ENCODE measurements around the gene TUBB4B.

The TUBB4B gene

GRCh38 chr9:137263506-137263905, 22.4 kb downstream of the TUBB4B start:
- H3K4me3 ChIP-seq (ENCODE audit: low read length) = no peak overlapping the region

DNA sequence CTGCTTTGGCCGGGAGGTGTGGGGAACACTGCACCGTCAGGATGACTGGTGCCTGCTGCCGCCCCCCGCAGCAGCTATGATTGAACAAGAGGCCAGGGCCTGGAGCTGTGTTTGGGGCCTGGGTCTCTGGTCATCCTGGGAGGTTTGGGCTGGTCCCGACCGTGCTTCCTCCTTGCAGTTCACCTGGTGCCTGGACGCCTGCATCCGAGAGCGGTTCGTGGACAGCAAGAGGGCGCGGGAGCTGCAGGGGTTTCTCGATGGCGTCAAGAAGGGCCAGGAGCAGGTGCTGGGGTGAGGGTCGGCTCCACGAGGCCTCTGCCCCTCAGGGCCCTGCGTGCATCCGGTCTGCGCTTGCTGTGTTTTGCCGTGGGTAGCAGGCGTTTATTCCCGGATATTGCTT, 23.0 kb downstream of the TUBB4B start:
- no peak overlapping the region for H4K8ac ChIP-seq (ENCODE audit: low read depth, low read length)
- H3K4me1 ChIP-seq (ENCODE audit: control insufficient read depth, low read depth, low read length) = no peaks in the 10 kb centered on the region
- H3K4me3 ChIP-seq (ENCODE audit: low read length) = no peak overlapping the region
- no peak overlapping the region for H2BK15ac ChIP-seq (replicated peaks; ENCODE audit: low read depth)
- H3K27me3 ChIP-seq (ENCODE audit: insufficient read depth, low read length, poor library complexity) = no peaks in the 10 kb centered on the region
- no peak overlapping the region for H3K27ac ChIP-seq (ENCODE audit: low read depth, low read length)
- H2BK120ac ChIP-seq (ENCODE audit: low read depth, low read length) = no peak overlapping the region
- H3K18ac ChIP-seq (ENCODE audit: low read length) = no peak overlapping the region
- H3K79me2 ChIP-seq (ENCODE audit: control insufficient read depth, insufficient read depth, low read length) = no peaks in the 10 kb centered on the region
- H3K56ac ChIP-seq (ENCODE audit: low read length) = no peak overlapping the region
- no peak overlapping the region for H4K5ac ChIP-seq (ENCODE audit: low read length)
- no peak for DNase-seq
- no peak overlapping the region for H2BK5ac ChIP-seq (ENCODE audit: low read length)
- no peak overlapping the region for H3K4ac ChIP-seq (ENCODE audit: low read depth, low read length)
- H3K23ac ChIP-seq (ENCODE audit: low read length) = no peak overlapping the region
- H2AK5ac ChIP-seq (ENCODE audit: low read length) = no peak overlapping the region
- H3K36me3 ChIP-seq (ENCODE audit: control insufficient read depth, insufficient read depth, low read length) = peaks cover 13% of the 10 kb centered on the region
- WGBS (ENCODE audit: extremely low coverage, insufficient coverage, low lambda C conversion rate) = no CpG with 5 or more reads among the region's 22 CpGs
- peaks cover 2% of the 10 kb centered on the region for H3K79me1 ChIP-seq (ENCODE audit: low read length)
- H3K9ac ChIP-seq (ENCODE audit: low read length) = no peak overlapping the region
- H3K4me2 ChIP-seq (ENCODE audit: low read length) = no peak overlapping the region

More at GRCh38 chr9:137263506-137263905, 22.4 kb downstream of the TUBB4B start:
- Histone ChIP-seq H3K79me1 (ENCODE audit: low read length) (no peaks in the 10 kb centered on the region), H3K4me1 (ENCODE audit: control insufficient read depth, low read depth, low read length) (no peaks in the 10 kb centered on the region), H3K56ac (ENCODE audit: low read length) (no peak overlapping the region), H2BK5ac (ENCODE audit: low read length) (no peak overlapping the region), H4K8ac (ENCODE audit: low read depth, low read length) (no peak overlapping the region), H3K4me2 (ENCODE audit: low read length) (no peak overlapping the region), H2BK15ac (replicated peaks; ENCODE audit: low read depth) (no peak overlapping the region), H3K36me3 (ENCODE audit: control insufficient read depth, insufficient read depth, low read length) (peaks cover 11% of the 10 kb centered on the region), H4K5ac (ENCODE audit: low read length) (no peak overlapping the region), H3K79me2 (ENCODE audit: control insufficient read depth, insufficient read depth, low read length) (no peaks in the 10 kb centered on the region), H2AK5ac (ENCODE audit: low read length) (no peak overlapping the region), H3K18ac (ENCODE audit: low read length) (no peak overlapping the region), H3K4ac (ENCODE audit: low read depth, low read length) (no peak overlapping the region), H3K23ac (ENCODE audit: low read length) (no peak overlapping the region), H3K27ac (ENCODE audit: low read depth, low read length) (no peak overlapping the region), H3K27me3 (ENCODE audit: insufficient read depth, low read length, poor library complexity) (no peaks in the 10 kb centered on the region), H2BK120ac (ENCODE audit: low read depth, low read length) (no peak overlapping the region), H3K9ac (ENCODE audit: low read length) (no peak overlapping the region)
- no peak for DNase-seq
- no CpG with 5 or more reads among the region's 10 CpGs for WGBS (ENCODE audit: extremely low coverage, insufficient coverage, low lambda C conversion rate)

GRCh38 chr9:137265496-137266161, 24.5 kb downstream of the TUBB4B start:
- Histone ChIP-seq H2BK15ac (replicated peaks; ENCODE audit: low read depth) (no peak overlapping the region), H3K36me3 (ENCODE audit: control insufficient read depth, insufficient read depth, low read length) (peaks cover 12% of the 10 kb centered on the region)
- no CpG with 5 or more reads among the region's 29 CpGs for WGBS (ENCODE audit: extremely low coverage, insufficient coverage, low lambda C conversion rate)

DNA sequence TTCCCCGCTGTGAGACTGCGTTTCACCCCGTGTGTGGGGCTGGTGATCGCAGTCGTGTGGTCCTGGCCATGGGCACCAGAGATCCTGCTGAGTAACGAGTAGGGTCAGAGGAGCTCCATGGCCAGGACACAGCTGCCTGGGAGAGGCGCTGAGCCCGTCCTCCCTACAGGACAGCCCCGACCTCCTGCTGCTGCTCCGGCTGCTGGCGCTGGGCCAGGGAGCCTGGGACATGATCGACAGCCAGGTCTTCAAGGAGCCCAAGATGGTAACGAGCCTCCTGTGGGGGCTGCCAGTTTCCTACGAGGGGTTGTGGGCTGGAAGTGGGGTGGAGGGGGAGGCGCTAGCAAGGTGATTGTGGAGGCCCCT, 25.1 kb downstream of the TUBB4B start:
- no CpG with 5 or more reads among the region's 15 CpGs for WGBS (ENCODE audit: extremely low coverage, insufficient coverage, low lambda C conversion rate)
- H2BK120ac ChIP-seq (ENCODE audit: low read depth, low read length) = no peak overlapping the region
- H3K27ac ChIP-seq (ENCODE audit: low read depth, low read length) = no peak overlapping the region
- no peak overlapping the region for H4K8ac ChIP-seq (ENCODE audit: low read depth, low read length)
- no peaks in the 10 kb centered on the region for H3K4me1 ChIP-seq (ENCODE audit: control insufficient read depth, low read depth, low read length)
- H2BK15ac ChIP-seq (replicated peaks; ENCODE audit: low read depth) = no peak overlapping the region
- H3K9ac ChIP-seq (ENCODE audit: low read length) = no peak overlapping the region
- H3K4ac ChIP-seq (ENCODE audit: low read depth, low read length) = no peak overlapping the region
- peaks cover 12% of the 10 kb centered on the region for H3K36me3 ChIP-seq (ENCODE audit: control insufficient read depth, insufficient read depth, low read length)
- no peak overlapping the region for H3K4me3 ChIP-seq (ENCODE audit: low read length)
- no peak overlapping the region for H4K5ac ChIP-seq (ENCODE audit: low read length)
- no peak for DNase-seq
- no peaks in the 10 kb centered on the region for H3K79me2 ChIP-seq (ENCODE audit: control insufficient read depth, insufficient read depth, low read length)
- H2BK5ac ChIP-seq (ENCODE audit: low read length) = no peak overlapping the region
- H3K23ac ChIP-seq (ENCODE audit: low read length) = no peak overlapping the region
- no peak overlapping the region for H3K18ac ChIP-seq (ENCODE audit: low read length)
- H3K27me3 ChIP-seq (ENCODE audit: insufficient read depth, low read length, poor library complexity) = no peaks in the 10 kb centered on the region
- H3K56ac ChIP-seq (ENCODE audit: low read length) = no peak overlapping the region
- H2AK5ac ChIP-seq (ENCODE audit: low read length) = no peak overlapping the region
- H3K79me1 ChIP-seq (ENCODE audit: low read length) = peaks cover 2% of the 10 kb centered on the region
- H3K4me2 ChIP-seq (ENCODE audit: low read length) = no peak overlapping the region

More at GRCh38 chr9:137265496-137266161, 24.5 kb downstream of the TUBB4B start:
- Histone ChIP-seq H4K5ac (ENCODE audit: low read length) (no peak overlapping the region), H3K27me3 (ENCODE audit: insufficient read depth, low read length, poor library complexity) (no peaks in the 10 kb centered on the region), H2AK5ac (ENCODE audit: low read length) (no peak overlapping the region), H3K4me3 (ENCODE audit: low read length) (no peak overlapping the region), H3K4me2 (ENCODE audit: low read length) (no peak overlapping the region), H3K79me1 (ENCODE audit: low read length) (peaks cover 2% of the 10 kb centered on the region), H3K27ac (ENCODE audit: low read depth, low read length) (no peak overlapping the region), H3K18ac (ENCODE audit: low read length) (no peak overlapping the region), H4K8ac (ENCODE audit: low read depth, low read length) (no peak overlapping the region), H3K56ac (ENCODE audit: low read length) (no peak overlapping the region), H3K23ac (ENCODE audit: low read length) (no peak overlapping the region), H3K4me1 (ENCODE audit: control insufficient read depth, low read depth, low read length) (no peaks in the 10 kb centered on the region), H3K9ac (ENCODE audit: low read length) (no peak overlapping the region), H3K4ac (ENCODE audit: low read depth, low read length) (no peak overlapping the region), H2BK5ac (ENCODE audit: low read length) (no peak overlapping the region), H3K79me2 (ENCODE audit: control insufficient read depth, insufficient read depth, low read length) (no peaks in the 10 kb centered on the region), H2BK120ac (ENCODE audit: low read depth, low read length) (no peak overlapping the region)
- no peak for DNase-seq

DNA sequence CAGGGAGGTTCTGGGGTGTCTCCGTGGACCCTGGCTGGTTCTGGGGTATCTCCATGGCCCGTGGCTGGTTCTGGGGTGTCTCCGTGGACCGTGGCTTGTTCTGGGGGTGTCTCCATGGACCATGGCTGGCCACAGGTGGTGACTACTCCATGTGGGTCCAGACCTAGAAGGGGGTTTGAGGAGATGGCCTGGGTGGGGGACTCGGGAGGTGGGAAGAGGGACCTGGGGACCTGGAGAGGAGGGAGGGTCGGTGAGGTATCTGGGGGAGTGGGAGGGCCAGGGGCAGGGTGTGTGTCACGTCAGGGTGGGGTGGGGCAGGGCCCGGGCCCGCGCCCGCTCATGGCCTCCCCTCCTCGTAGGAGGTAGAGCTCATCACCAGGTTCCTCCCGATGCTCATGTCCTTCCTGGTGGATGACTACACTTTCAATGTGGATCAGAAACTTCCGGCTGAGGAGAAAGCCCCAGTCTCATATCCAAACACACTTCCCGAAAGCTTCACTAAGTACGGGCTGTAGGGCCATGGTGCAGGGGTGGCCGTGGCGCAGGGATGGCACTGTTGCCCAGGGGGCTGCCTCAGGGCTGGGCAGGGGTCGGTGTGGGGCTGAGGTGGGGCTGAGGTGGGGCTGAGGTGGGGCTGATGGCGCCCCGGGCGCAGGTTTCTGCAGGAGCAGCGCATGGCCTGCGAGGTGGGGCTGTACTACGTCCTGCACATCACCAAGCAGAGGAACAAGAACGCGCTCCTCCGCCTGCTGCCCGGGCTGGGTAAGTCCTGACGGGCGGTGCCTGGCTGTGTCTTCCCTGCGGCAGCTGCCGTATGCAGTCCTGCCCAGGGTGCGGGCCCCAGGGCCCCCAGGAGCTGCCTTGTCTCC, 25.7 kb downstream of the TUBB4B start:
- H2AK5ac ChIP-seq (ENCODE audit: low read length) = no peak overlapping the region
- no peak overlapping the region for H4K5ac ChIP-seq (ENCODE audit: low read length)
- peaks cover 2% of the 10 kb centered on the region for H3K79me1 ChIP-seq (ENCODE audit: low read length)
- no peaks in the 10 kb centered on the region for H3K79me2 ChIP-seq (ENCODE audit: control insufficient read depth, insufficient read depth, low read length)
- no peaks in the 10 kb centered on the region for H3K27me3 ChIP-seq (ENCODE audit: insufficient read depth, low read length, poor library complexity)
- H3K4me3 ChIP-seq (ENCODE audit: low read length) = no peak overlapping the region
- WGBS (ENCODE audit: extremely low coverage, insufficient coverage, low lambda C conversion rate) = no CpG with 5 or more reads among the region's 34 CpGs
- no peak overlapping the region for H3K56ac ChIP-seq (ENCODE audit: low read length)
- no peak overlapping the region for H3K4ac ChIP-seq (ENCODE audit: low read depth, low read length)
- no peak overlapping the region for H3K23ac ChIP-seq (ENCODE audit: low read length)
- no peaks in the 10 kb centered on the region for H3K4me1 ChIP-seq (ENCODE audit: control insufficient read depth, low read depth, low read length)
- H3K9ac ChIP-seq (ENCODE audit: low read length) = no peak overlapping the region
- H2BK5ac ChIP-seq (ENCODE audit: low read length) = no peak overlapping the region
- H4K8ac ChIP-seq (ENCODE audit: low read depth, low read length) = no peak overlapping the region
- H2BK120ac ChIP-seq (ENCODE audit: low read depth, low read length) = no peak overlapping the region
- no peak overlapping the region for H3K18ac ChIP-seq (ENCODE audit: low read length)
- H3K36me3 ChIP-seq (ENCODE audit: control insufficient read depth, insufficient read depth, low read length) = peaks cover 12% of the 10 kb centered on the region
- no peak overlapping the region for H3K27ac ChIP-seq (ENCODE audit: low read depth, low read length)
- H3K4me2 ChIP-seq (ENCODE audit: low read length) = no peak overlapping the region
- no peak overlapping the region for H2BK15ac ChIP-seq (replicated peaks; ENCODE audit: low read depth)
- DNase-seq = no peak

Measured in mesendoderm (in vitro differentiated cells).